Activated CD8-positive, alpha-beta memory T cell treated with anti-CD3 and anti-CD28 coated beads, Interleukin-2, amount 50 U/mL, for 4 hours (primary cell): ENCODE measurements around the gene PFKM.

Experiments used
- DNase-seq: peaks from one replicate; pipeline ENCODE4 v3.0.0-alpha.2; 2020

The PFKM gene

GRCh38 chr12:48157889-48158370 lies 38.8 kb downstream of the PFKM start:
- no peak for DNase-seq

GRCh38 chr12:48160046-48160445 lies 40.9 kb downstream of the PFKM start:
- no peak for DNase-seq

DNA sequence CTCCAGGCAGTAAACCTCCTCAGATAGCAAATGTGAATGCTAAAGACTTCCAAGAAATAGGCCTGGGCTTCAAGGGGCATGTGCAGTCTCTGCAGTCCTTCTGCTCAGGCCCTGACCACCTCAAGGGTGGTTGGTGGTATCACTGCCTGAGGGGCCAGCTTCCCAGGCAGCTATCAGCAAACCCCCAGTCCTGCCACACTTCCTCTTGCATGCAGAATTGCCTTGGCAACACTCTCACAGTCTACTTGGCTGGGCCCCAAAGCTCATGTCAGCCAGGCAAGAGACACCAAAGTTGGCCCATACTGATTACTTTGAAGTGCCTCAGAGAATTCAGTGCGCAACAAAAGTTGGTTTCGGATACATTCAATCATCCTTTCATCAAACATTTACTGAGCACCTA lies 41.6 kb downstream of the PFKM start:
- DNase-seq = no peak

DNA sequence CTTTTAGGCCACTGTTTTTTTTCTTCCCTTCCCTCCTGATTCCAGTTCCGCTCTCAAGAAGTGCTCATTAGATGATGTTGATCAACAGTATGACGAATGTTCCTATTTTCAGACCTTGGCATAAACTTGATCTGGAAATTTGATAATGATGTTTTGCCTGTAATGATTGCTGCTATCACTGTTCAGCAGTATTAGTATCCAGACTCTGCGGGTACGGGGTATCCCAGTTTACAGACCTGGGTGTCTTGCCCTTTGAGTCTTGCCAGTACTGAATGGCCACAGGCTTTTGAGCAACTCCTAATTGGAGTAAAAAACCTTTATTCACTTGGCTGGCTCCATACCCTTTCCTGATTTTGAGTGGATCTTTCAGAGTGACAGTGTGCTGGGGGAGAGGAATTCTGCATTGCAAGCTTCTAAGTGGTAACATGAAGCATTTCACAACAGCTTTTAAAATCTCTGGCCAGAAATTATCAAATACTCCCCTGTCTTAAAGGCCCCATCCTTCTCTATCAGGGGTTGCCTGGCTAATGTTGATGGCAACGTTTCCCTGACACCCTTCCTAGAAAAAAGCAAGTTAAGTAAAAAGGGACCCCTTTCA lies 44.1 kb downstream of the PFKM start:
- no peak for DNase-seq

GRCh38 chr12:48164451-48164850 lies 45.3 kb downstream of the PFKM start:
- no peak for DNase-seq

- peak; percentile 36 for DNase-seq
These were observed 46.2 kb downstream of the PFKM start for GRCh38 chr12:48165089-48165981.

GRCh38 chr12:48169011-48169410 lies 49.8 kb downstream of the PFKM start:
- no peak for DNase-seq

DNA sequence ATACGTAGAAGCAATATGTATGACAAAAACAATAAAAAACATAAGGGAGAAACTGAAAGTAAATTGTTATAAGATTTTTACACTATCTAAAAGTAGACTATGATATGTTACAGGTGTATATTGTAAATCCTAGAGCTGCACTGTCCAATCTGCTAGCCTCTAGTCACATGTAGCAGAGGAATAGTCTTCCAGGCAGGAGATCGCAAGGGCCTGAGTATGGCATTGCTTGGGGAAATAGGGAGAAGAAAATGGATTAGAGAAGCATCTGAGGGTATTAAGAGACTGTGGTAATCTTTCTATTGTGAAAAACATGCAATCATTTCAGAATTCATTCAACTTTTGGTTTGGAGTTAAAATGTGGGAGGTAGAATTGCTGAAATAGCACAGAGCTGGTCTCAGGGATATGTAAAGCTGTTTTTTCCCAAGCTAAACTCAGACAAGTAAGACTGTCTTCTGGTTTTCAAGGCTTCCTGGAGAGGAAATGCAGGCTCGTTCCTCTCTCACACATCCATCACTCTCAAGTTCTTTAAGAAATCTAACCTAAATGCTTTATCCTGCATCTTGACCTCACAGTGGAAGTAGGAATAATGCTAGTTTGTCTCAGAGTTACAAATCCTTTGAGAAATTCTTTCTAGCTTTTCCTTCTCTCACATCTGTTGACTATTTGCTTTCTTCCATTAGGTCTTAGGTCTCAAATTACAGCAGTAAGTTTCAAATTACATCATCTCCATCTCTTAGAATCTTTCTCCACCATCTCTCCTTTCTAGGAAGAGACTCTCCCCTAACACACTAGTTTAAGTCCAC lies 56.7 kb downstream of the PFKM start:
- DNase-seq = no peak

DNA sequence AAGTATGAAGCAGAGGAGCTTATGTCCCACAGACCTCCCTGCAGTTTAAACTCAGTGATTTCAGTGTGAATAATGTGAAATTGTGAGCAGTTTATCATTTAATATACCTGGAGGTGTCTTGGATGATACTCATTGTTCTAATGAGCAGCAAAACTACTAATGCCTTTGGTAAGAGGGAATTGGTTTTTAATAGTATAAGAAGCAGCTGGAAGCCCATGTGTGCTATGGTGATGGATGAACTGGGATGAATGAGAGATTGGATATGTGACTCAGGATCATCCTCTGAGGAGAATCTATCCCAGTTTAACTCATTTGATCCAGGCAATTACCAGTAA lies 57.2 kb downstream of the PFKM start:
- no peak for DNase-seq

GRCh38 chr12:48177982-48178381 lies 58.8 kb downstream of the PFKM start:
- DNase-seq = no peak

DNA sequence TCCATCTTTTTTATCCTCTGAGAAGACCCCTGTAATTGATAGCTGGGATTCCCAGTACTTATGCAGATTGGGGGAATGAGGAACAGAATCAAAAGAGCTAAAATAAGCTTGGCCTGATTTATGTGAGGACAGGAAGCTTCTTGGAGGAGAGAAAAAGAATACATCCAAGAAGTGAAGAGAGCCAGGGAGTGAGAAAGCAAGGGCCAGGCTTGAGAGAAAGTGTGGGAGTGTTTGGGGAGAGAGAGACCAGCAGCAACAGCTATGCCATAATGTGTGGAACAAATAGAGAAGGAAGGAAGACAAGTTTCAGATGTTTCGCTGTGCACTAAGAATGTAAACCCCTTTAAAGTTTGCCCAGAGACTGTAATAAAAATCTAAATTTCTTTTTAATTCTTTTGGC lies 60.3 kb downstream of the PFKM start:
- DNase-seq = no peak

- DNase-seq = no peak
These were observed 61.3 kb downstream of the PFKM start for GRCh38 chr12:48180424-48180823.

DNA sequence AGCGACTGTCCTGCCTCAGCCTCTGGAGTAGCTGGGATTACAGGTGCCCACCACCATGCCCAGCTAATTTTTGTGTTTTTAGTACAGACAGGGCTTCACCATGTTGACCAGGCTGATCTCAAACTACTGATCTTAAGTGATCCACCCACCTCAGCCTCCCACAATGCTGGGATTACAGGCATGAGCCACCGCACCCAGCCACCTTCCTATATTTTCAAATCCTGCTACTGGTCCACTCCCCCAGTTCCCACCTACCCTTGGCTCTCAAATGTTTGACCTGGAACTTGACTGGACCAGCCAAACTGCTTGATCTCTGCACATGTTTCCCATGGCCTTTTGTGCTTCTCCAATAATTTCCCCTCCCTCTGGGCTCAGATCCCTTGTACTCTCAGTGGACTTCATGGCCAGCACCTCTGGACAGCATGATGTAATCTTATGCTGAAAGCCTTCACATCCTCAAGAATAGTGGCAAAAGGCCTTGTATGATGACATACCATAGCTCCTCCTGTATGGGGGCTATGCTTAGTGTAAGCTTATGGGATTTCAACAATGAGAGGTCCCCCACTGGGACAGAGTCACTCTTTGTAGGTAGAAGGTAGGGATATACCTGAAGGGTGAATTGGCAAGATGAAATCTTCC lies 61.8 kb downstream of the PFKM start:
- DNase-seq = no peak

DNA sequence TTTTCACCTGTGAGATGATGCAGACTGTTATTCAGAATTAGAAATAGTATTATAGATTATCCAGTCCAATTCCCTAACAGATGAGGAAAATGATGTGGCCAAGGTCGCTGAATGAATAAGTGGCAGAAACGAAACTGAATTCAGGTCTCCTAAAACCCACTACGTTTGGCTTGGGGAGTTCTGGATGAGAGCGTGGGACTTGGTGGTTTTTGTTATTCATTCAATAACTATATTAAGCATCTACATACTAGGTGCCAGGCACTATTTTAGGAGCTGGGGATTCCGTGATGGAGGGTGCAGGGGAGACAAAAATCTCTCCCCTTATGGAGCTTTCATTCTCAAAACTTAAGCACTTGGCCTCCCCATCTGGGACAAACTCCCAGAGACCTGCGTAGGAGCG lies 63.5 kb downstream of the PFKM start:
- no peak for DNase-seq

DNA sequence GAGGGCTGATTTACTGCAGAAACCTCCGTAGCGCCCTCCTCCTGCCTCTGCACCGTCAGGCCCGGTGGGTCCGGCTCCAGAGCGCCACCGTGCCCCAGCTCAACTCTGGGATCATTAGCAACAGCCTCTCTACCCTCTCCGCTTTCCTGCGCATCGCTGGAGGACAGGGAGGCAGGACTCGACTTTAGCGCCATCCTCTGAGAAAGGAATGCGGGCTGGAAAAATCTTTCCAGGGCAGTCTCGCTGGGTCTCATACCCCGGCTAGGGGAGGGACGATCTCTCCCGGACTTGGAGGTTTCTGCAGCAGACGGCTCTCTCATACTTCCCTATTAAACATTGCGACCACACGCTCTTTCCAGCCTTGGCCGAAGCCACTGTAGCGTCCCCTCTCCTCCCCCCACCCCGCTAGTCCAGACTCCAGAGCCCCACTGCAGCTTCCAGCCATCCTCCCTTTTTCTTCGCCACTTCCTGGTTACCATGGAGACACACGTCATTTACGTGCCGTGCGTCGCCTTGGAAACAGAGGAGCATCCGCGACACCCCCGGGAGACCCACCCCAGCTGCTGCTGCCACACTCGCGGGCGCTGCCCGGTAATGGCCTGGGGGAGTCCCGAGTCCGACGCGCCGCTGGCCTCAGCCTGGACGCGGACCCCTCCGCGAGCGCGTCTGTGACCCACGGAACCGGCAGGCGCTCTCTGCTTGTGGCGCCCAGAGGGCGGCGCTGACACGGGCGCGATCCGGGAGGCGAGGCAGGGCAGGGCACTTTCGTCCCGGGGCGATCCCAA lies 64.1 kb downstream of the PFKM start, which contains the start of gene CCDC184:
TSS of gene CCDC184 (plus strand) at position 554 of the 785 bp plus-strand sequence. CDS start 479 bp downstream, outside the sequence.
- DNase-seq = peak; percentile 74

DNA sequence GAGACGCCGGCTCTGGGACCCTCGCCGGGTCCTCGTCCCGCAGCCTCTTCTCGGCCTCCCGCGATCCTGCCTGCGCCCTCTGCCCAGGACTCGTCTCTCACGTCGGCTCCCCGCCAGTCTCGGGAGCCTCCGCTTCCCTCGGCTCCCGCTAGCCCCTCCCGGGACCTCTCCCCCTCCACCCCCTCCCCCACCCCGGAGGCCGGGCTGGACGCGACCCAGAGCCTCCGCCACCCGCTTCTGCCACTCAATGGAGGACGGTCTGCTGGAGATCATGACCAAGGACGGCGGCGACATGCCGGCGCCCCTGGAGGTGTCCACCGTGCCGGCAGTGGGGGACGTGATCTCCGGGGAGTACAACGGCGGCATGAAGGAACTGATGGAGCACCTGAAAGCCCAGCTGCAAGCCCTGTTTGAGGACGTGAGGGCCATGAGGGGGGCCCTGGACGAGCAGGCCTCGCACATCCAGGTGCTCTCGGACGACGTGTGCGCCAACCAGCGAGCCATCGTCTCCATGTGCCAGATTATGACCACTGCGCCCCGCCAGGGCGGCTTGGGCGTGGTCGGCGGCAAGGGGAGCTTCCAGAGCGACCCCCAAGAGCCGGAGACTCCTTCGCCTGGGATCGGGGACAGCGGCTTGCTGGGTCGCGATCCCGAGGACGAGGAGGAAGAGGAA lies 64.8 kb downstream of the PFKM start:
- DNase-seq = peak; percentile 28

DNA sequence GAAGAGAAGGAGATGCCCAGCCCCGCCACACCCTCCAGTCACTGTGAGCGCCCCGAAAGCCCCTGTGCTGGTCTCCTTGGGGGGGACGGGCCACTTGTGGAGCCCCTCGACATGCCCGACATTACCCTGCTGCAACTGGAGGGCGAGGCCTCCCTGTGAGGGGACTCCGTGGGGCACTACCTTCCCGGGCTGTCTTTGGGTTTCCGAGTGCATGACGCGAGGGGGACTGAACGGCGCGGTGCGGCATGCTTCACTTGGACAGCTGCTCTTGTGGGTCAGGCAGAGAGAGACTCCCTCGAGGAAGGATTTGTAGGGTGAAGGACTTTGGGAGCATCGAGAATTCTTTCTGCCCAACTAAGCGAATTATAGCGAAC lies 65.4 kb downstream of the PFKM start:
- DNase-seq = no peak

DNA sequence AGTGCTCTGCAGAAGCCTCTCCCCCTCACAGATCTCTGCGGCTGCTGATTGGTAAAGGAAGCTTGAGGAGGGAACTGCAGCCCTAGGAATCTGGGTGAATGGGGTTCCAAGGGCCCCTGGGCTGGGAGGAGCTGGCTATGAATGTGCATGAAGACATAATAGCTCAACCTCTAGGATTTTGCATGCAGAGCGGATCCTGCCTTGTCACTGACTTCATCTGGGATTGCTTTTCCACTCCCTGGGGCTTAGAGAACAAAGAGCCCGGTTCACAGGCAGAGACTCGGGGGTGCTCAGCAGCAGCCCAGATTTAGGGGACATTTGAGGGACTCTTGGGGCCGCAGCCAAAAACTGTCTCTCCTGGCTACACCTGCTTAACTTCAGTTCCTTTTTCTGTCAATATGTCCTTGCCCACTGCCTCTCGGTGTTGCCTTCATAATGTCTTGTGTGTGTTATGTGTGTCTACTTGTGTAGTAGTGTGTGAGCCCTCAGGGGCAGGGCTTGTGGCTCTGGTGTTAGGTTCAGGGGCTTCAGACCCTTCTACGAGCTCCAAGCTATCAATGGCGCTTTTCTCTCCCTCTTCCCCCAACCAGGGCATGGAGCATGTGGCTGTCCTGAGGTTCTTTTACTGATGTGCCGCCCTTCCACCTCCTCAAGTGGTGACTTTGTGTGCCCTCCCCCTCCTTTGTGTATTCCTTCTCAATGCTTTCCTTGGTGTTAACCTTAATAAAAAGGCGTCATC lies 66.2 kb downstream of the PFKM start:
- DNase-seq = no peak

DNA sequence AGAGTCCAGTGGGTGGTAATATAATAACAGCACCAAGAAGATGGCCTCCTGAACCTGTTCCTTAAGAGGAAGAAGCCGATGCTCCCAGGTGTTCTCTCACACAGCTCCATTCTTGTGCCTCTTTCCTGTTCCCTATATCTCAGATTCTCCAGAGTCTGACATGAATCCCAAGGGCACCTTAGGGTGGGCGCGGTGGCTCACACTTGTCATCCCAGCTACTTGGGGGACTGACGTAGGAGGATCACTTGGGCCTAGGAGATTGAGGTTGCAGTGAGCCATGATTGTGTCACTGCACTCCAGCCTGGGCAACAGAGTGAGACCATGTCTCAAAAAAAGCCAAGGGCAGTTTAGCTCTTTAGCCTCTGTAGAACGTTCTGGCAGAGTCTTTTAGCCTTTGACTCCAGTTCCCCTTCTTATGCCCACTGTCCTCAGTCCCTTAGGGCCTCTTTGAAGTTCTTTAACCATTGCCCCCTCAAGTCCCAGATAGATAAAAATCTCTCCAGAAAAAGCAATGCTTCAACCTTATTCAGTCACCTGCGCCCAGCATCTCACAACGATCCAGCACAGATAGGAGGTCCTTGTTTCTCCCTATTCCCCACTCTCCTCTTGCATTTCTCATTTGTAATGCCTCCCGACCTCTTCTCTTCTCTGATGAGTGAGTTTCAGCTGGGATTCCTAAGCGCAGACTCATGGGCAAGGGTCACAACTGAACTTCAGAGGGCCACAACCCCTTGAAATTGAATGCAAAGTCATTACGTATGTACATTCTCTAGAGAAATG lies 68.9 kb downstream of the PFKM start:
- no peak for DNase-seq
